ENCODE data around the gene LSM14A. TPM values are rescaled to one million over a fixed set of nuclear protein-coding genes. Genes with fewer than 3 reads are reported as not detected.

LSM14A gene
- polyA plus RNA-seq, 2 of the 4 experiments (the other 2 are of a cell fraction): 241 to 264 TPM

DNA sequence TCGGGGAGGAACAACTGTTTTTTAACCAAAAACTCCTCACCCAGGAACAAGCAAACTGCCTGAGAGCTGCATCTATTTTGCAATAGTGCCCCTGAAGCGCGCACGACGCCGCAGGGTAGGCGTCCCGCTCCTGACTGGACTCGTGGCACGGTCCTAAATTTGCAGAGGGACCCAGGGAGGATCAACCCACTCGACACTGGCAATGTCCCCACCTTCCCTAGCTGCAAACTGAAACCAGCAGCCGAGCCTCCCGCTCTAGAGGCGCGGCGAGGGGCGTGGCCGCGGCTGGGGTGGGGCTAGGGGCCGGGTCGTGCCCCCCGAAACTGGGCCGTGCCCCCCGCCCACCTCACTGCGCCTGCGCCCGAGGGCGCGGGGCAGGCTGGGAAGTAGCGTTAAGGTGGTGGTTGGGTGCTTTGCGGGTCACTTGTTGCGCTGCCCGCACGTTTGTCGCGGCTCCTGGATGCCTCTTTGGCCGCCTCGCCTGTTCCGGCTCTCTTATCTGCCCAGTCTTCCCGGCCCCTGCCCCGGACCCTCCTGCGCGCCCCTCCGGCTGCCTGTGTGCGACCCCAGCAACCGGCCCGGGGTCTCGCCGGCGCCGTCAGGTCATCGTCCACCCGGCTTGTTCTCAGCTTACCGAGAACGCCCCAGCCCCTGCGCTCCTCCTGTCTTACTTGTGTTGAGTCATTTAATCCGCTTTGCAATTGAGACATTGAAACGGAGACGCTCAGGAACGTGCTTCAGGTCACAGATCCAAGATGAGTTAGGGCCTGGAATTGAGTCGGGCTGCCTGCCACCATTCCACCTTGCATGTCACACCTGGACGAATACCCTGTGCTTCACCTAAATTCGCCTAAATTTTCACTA is 37.9 kb upstream of the LSM14A start:
- peak overlapping the region; percentile 65 for H3K4me3 ChIP-seq
- ChIA-PET CTCF (interaction anchor here (0.7 to 4.9 kb wide), 11 partner anchors 9 to 832 kb away, joined by 3 to 73 read pairs (median 4); partner anchors contain the start of gene CEBPA), POLR2A (interaction anchor here (0.6 to 1.9 kb wide), 20 partner anchors 7 to 650 kb away, joined by 3 to 21 read pairs (median 3); partner anchors contain the start of genes KCTD15 and LSM14A)
- peak; percentile 96 for FAIRE-seq
- H3K4me2 ChIP-seq: peak overlapping the region; percentile 77
- DNase-seq (ENCODE audit: low read depth in 1 of 2, low spot score in 1 of 2): peak; percentile 93 to 99
- no peaks in the 10 kb centered on the region for H3K9me3 ChIP-seq
- peak; percentile 94 to 97 for ATAC-seq
- H3K4me1 ChIP-seq: peaks cover 10% of the 10 kb centered on the region; the same call in 2 of the 3 replicates
- peak overlapping the region; percentile 87 to 93 for H3K27ac ChIP-seq
- 2% methylated on average over 61 of the region's 63 CpGs for WGBS (ENCODE audit: missing lambda C conversion rate)
- TF ChIP-seq PBX3 (IDR thresholded peaks at IDR 0.05): peak; percentile 62; the same call in 1 of the 2 replicates
- TF ChIP-seq GATA3 (IDR thresholded peaks at IDR 0.05; ENCODE audit: borderline replicate concordance): peak; percentile 37; the same call in 1 of the 2 replicates
- no peak for TF ChIP-seq FOSL2 (IDR thresholded peaks at IDR 0.05)
- TF ChIP-seq FOSL2 (CRISPR knock-in tag; IDR thresholded peaks at IDR 0.05): peak; percentile 47
- TF ChIP-seq ELK1 (IDR thresholded peaks at IDR 0.05; ENCODE audit: low read depth, low read length): no peak
- TF ChIP-seq MYC (IDR thresholded peaks at IDR 0.05; ENCODE audit: borderline replicate concordance, low read length): no peak
- TF ChIP-seq HEYL (CRISPR knock-in tag; IDR thresholded peaks at IDR 0.05): no peak
- no peak for TF ChIP-seq TP53 (CRISPR knock-in tag; IDR thresholded peaks at IDR 0.05)
- no peak for TF ChIP-seq CBX8 (IDR thresholded peaks at IDR 0.05)
- TF ChIP-seq HOXB5 (CRISPR knock-in tag; IDR thresholded peaks at IDR 0.05): peak; percentile 5; the same call in 1 of the 2 replicates
- TF ChIP-seq MAFK (IDR thresholded peaks at IDR 0.05; ENCODE audit: partially characterized antibody): no peak
- no peak for TF ChIP-seq BHLHE40 (IDR thresholded peaks at IDR 0.05; ENCODE audit: low read depth, low read length)
- TF ChIP-seq EP300 (IDR thresholded peaks at IDR 0.05): no peak
- peak; percentile 77 for TF ChIP-seq E2F6 (IDR thresholded peaks at IDR 0.05; ENCODE audit: borderline replicate concordance, low read depth)
- no peak for TF ChIP-seq ZFP36 (IDR thresholded peaks at IDR 0.05; ENCODE audit: borderline replicate concordance, partially characterized antibody)
- TF ChIP-seq RAD21 (conservative IDR thresholded peaks at IDR 0.05 in 1 of 2, IDR thresholded peaks at IDR 0.05 in 1 of 2): no peak
- no peak; the same call in 1 of the 2 replicates for TF ChIP-seq KDM5A (IDR thresholded peaks at IDR 0.05)
- no peak for TF ChIP-seq NR3C1 (IDR thresholded peaks at IDR 0.05)
- no peak for TF ChIP-seq EHF (CRISPR knock-in tag; IDR thresholded peaks at IDR 0.05)
- TF ChIP-seq JUNB (IDR thresholded peaks at IDR 0.05): no peak
- TF ChIP-seq, protein P1, sequence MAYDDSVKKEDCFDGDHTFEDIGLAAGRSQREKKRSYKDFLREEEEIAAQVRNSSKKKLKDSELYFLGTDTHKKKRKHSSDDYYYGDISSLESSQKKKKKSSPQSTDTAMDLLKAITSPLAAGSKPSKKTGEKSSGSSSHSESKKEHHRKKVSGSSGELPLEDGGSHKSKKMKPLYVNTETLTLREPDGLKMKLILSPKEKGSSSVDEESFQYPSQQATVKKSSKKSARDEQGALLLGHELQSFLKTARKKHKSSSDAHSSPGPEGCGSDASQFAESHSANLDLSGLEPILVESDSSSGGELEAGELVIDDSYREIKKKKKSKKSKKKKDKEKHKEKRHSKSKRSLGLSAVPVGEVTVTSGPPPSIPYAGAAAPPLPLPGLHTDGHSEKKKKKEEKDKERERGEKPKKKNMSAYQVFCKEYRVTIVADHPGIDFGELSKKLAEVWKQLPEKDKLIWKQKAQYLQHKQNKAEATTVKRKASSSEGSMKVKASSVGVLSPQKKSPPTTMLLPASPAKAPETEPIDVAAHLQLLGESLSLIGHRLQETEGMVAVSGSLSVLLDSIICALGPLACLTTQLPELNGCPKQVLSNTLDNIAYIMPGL (CRISPR knock-in tag; IDR thresholded peaks at IDR 0.05; ENCODE audit: borderline replicate concordance): no peak
- TF ChIP-seq POLR2A (IDR thresholded peaks at IDR 0.05; ENCODE audit: low read length): peak; percentile 98
- TF ChIP-seq, protein P2, sequence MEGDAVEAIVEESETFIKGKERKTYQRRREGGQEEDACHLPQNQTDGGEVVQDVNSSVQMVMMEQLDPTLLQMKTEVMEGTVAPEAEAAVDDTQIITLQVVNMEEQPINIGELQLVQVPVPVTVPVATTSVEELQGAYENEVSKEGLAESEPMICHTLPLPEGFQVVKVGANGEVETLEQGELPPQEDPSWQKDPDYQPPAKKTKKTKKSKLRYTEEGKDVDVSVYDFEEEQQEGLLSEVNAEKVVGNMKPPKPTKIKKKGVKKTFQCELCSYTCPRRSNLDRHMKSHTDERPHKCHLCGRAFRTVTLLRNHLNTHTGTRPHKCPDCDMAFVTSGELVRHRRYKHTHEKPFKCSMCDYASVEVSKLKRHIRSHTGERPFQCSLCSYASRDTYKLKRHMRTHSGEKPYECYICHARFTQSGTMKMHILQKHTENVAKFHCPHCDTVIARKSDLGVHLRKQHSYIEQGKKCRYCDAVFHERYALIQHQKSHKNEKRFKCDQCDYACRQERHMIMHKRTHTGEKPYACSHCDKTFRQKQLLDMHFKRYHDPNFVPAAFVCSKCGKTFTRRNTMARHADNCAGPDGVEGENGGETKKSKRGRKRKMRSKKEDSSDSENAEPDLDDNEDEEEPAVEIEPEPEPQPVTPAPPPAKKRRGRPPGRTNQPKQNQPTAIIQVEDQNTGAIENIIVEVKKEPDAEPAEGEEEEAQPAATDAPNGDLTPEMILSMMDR (IDR thresholded peaks at IDR 0.05): no peak
- no peak for TF ChIP-seq FOXS1 (CRISPR knock-in tag; IDR thresholded peaks at IDR 0.05)
- TF ChIP-seq EHMT2 (IDR thresholded peaks at IDR 0.05; ENCODE audit: low read depth): no peak
- no peak for TF ChIP-seq ESRRA (IDR thresholded peaks at IDR 0.05; ENCODE audit: borderline replicate concordance, low read length)
- no peak for TF ChIP-seq SREBF2 (IDR thresholded peaks at IDR 0.05)
- TF ChIP-seq RNF2 (IDR thresholded peaks at IDR 0.05; ENCODE audit: borderline replicate concordance, low read depth): no peak
- TF ChIP-seq FOSB (CRISPR knock-in tag; IDR thresholded peaks at IDR 0.05): no peak
- TF ChIP-seq, protein P3, sequence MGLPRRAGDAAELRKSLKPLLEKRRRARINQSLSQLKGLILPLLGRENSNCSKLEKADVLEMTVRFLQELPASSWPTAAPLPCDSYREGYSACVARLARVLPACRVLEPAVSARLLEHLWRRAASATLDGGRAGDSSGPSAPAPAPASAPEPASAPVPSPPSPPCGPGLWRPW (IDR thresholded peaks at IDR 0.05): no peak
- TF ChIP-seq, protein P4, sequence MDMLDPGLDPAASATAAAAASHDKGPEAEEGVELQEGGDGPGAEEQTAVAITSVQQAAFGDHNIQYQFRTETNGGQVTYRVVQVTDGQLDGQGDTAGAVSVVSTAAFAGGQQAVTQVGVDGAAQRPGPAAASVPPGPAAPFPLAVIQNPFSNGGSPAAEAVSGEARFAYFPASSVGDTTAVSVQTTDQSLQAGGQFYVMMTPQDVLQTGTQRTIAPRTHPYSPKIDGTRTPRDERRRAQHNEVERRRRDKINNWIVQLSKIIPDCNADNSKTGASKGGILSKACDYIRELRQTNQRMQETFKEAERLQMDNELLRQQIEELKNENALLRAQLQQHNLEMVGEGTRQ (IDR thresholded peaks at IDR 0.05): no peak
- no peak for TF ChIP-seq ZC3H11A (IDR thresholded peaks at IDR 0.05)
- no peak for TF ChIP-seq HDAC2 (IDR thresholded peaks at IDR 0.05)

Measured in A549 (cell line).